HG03108 (cell line): Measurements from ENCODE around the gene RXRA.

ENCODE experiments used
- ATAC-seq: cut with Tn5 transposase; IDR thresholded peaks from one replicate; pipeline ENCODE4 v1.9.1; 2021; ENCODE audit warnings: moderate library complexity; ENCODE audit not compliant: unreplicated experiment

The RXRA gene

GRCh38 chr9:134349936-134350335 lies 23.7 kb downstream of the RXRA start:
- no peak for ATAC-seq

GRCh38 chr9:134350416-134350994 lies 24.2 kb downstream of the RXRA start:
- ATAC-seq, result no peak

GRCh38 chr9:134351606-134352176 lies 25.4 kb downstream of the RXRA start:
- ATAC-seq, result no peak

GRCh38 chr9:134352247-134352933 lies 26.1 kb downstream of the RXRA start:
- ATAC-seq, result no peak

- no peak for ATAC-seq
Observed at GRCh38 chr9:134353539-134353938, 27.3 kb downstream of the RXRA start.

GRCh38 chr9:134355158-134355557 lies 28.9 kb downstream of the RXRA start:
- ATAC-seq, result no peak

- ATAC-seq, result no peak
Observed at GRCh38 chr9:134355561-134356279, 29.5 kb downstream of the RXRA start.

- no peak for ATAC-seq
Observed at GRCh38 chr9:134356496-134357470, 30.5 kb downstream of the RXRA start.

- no peak for ATAC-seq
Observed at GRCh38 chr9:134357631-134358025, 31.4 kb downstream of the RXRA start.

GRCh38 chr9:134358026-134358661 lies 31.9 kb downstream of the RXRA start:
- no peak for ATAC-seq

- no peak for ATAC-seq
Observed at GRCh38 chr9:134358662-134359319, 32.5 kb downstream of the RXRA start.

- ATAC-seq, result no peak
Observed at GRCh38 chr9:134359493-134360179, 33.4 kb downstream of the RXRA start.

GRCh38 chr9:134360180-134360759 lies 34.0 kb downstream of the RXRA start:
- no peak for ATAC-seq

- ATAC-seq, result no peak
Observed at GRCh38 chr9:134360897-134361296, 34.6 kb downstream of the RXRA start.

GRCh38 chr9:134361426-134361825 lies 35.2 kb downstream of the RXRA start:
- ATAC-seq, result no peak

- no peak for ATAC-seq
Observed at GRCh38 chr9:134361843-134362414, 35.7 kb downstream of the RXRA start.

GRCh38 chr9:134363450-134363849 lies 37.2 kb downstream of the RXRA start:
- no peak for ATAC-seq

- no peak for ATAC-seq
Observed at GRCh38 chr9:134364391-134365114, 38.3 kb downstream of the RXRA start.
